HL-60/S4 treated with phorbol 12-myristate 13-acetate at 8.2 ng/mL for 4 days and 3 days (cell line): ENCODE data around the gene WARS2.
"Not testable (repeated sequence)": the region's sequence is repeated elsewhere in the genome, so short reads cannot be mapped to it uniquely, and the experiment has no call there.

Experiments used
- in situ Hi-C: fragments of 300-500 bp; cut with MboI; formaldehyde crosslinking; loops from 2 replicates; pipeline ENCODE4 v1.15.0; 2022; ENCODE audit warnings: low sequenced_read_pairs

The WARS2 gene

GRCh38 chr1:119140177-119141019, at the start of gene WARS2:
TSS of gene WARS2 (minus strand) at chr1:119140653. CDS start at chr1:119140644, 9 bp downstream.
- in situ Hi-C loops, result no loop called here

GRCh38 chr1:119188926-119189325, 48.5 kb upstream of the WARS2 start:
- in situ Hi-C loops, result no loop called here

GRCh38 chr1:119187416-119187815, 47.0 kb upstream of the WARS2 start:
- in situ Hi-C loops, result no loop called here

GRCh38 chr1:119186471-119186870, 46.0 kb upstream of the WARS2 start:
- in situ Hi-C loops, result no loop called here

GRCh38 chr1:119184972-119185371, 44.5 kb upstream of the WARS2 start:
- in situ Hi-C loops, result no loop called here

GRCh38 chr1:119181218-119181617, 40.8 kb upstream of the WARS2 start:
- in situ Hi-C loops, result no loop called here

- in situ Hi-C loops, result no loop called here
Observed at GRCh38 chr1:119179051-119179450, 38.6 kb upstream of the WARS2 start.

- in situ Hi-C loops, result not testable (repeated sequence)
Observed at GRCh38 chr1:119172927-119173326, 32.5 kb upstream of the WARS2 start.

GRCh38 chr1:119171381-119172010, 31.0 kb upstream of the WARS2 start:
- in situ Hi-C loops, result not testable (repeated sequence)

GRCh38 chr1:119163396-119163795, 22.9 kb upstream of the WARS2 start:
- in situ Hi-C loops, result no loop called here

GRCh38 chr1:119160866-119161265, 20.4 kb upstream of the WARS2 start:
- in situ Hi-C loops, result no loop called here

GRCh38 chr1:119160409-119160808, 20.0 kb upstream of the WARS2 start:
- in situ Hi-C loops, result no loop called here

- in situ Hi-C loops, result no loop called here
Observed at GRCh38 chr1:119159966-119160365, 19.5 kb upstream of the WARS2 start.

GRCh38 chr1:119159111-119159510, 18.7 kb upstream of the WARS2 start:
- in situ Hi-C loops, result no loop called here

GRCh38 chr1:119156761-119157160, 16.3 kb upstream of the WARS2 start:
- in situ Hi-C loops, result not testable (repeated sequence)

GRCh38 chr1:119155069-119155468, 14.6 kb upstream of the WARS2 start:
- in situ Hi-C loops, result not testable (repeated sequence)

GRCh38 chr1:119150150-119150549, 9.7 kb upstream of the WARS2 start:
- in situ Hi-C loops, result no loop called here

- in situ Hi-C loops, result no loop called here
Observed at GRCh38 chr1:119147661-119148090, 7.2 kb upstream of the WARS2 start.

- in situ Hi-C loops, result no loop called here
Observed at GRCh38 chr1:119146466-119146865, 6.0 kb upstream of the WARS2 start.

- in situ Hi-C loops, result no loop called here
Observed at GRCh38 chr1:119144813-119145212, 4.4 kb upstream of the WARS2 start.

- in situ Hi-C loops, result no loop called here
Observed at GRCh38 chr1:119143706-119144105, 3.3 kb upstream of the WARS2 start.

GRCh38 chr1:119141660-119142059, 1.2 kb upstream of the WARS2 start:
- in situ Hi-C loops, result no loop called here
